Muscle layer of duodenum (tissue), 2 donors: ENCODE data around the gene KCTD11.
"Not testable (repeated sequence)": the region's sequence is repeated elsewhere in the genome, so short reads cannot be mapped to it uniquely, and the experiment has no call there.

ENCODE experiments used
- H3K27ac ChIP-seq: one replicate; pipeline ENCODE4 v1.7.0; 2013; ENCODE audit warnings: mild to moderate bottlenecking, low read length
- H3K27me3 ChIP-seq: one replicate; pipeline ENCODE4 v1.7.0; 2013; ENCODE audit warnings: low read depth, mild to moderate bottlenecking, control low read depth, low read length
- H3K36me3 ChIP-seq, 2 donors: one replicate each; pipeline ENCODE4 v1.7.0; 2013; ENCODE audit warnings: low read length in 2 of 2, control low read depth in 1 of 2, mild to moderate bottlenecking in 1 of 2; ENCODE audit not compliant: insufficient read depth in 2 of 2, control insufficient read depth in 1 of 2
- H3K4me1 ChIP-seq, 2 donors: one replicate each; pipeline ENCODE4 v1.7.0; 2013; ENCODE audit warnings: low read length in 2 of 2, mild to moderate bottlenecking in 2 of 2, control low read depth in 1 of 2, moderate library complexity in 1 of 2; ENCODE audit not compliant: insufficient read depth in 2 of 2, control insufficient read depth in 1 of 2
- H3K4me3 ChIP-seq, 2 donors: one replicate each; pipeline ENCODE4 v1.7.0; 2013; ENCODE audit warnings: low read length in 2 of 2, low read depth in 1 of 2, mild to moderate bottlenecking in 1 of 2
- H3K9me3 ChIP-seq, 2 donors: one replicate each; pipeline ENCODE4 v1.7.0; 2013; ENCODE audit warnings: low read length in 2 of 2, control low read depth in 1 of 2, mild to moderate bottlenecking in 1 of 2; ENCODE audit not compliant: control insufficient read depth in 1 of 2
- donor health status: healthy.

The KCTD11 gene

GRCh38 chr17:7334938-7335538 lies 16.9 kb upstream of the KCTD11 start:
- Histone ChIP-seq H3K9me3 (no peaks in the 10 kb centered on the region), H3K4me3 (no peak overlapping the region), H3K27ac (no peak overlapping the region), H3K27me3 (peaks cover 2% of the 10 kb centered on the region), H3K36me3 (no peaks in the 10 kb centered on the region), H3K4me1 (peaks cover 0 to 7% of the 10 kb centered on the region in 2 donors)

DNA sequence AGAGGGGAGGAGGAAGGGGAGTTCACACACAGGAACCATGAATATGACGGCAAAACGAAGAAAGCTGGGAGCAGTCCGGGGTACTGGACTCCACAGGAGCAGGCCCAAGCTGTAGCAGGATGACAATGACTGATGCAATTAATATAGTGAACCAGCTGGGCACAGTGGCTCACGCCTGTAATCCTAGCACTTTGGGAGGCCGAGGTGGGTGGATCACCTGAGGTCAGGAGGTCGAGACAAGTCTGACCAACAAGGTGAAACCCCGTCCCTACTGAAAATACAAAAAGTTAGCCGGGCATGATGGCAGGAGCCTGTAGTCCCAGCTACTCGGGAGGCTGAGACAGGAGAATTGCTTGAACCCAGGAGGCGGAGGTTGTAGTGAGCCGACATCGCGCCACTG lies 16.2 kb upstream of the KCTD11 start:
- H3K9me3 ChIP-seq, H3K4me3 ChIP-seq, H3K27ac ChIP-seq, H3K4me1 ChIP-seq, H3K36me3 ChIP-seq, H3K27me3 ChIP-seq: not testable (repeated sequence)

GRCh38 chr17:7336240-7337175 lies 15.5 kb upstream of the KCTD11 start, which contains the start of gene ACAP1:
TSS of gene ACAP1 (plus strand) at chr17:7336529. CDS start at chr17:7336735, 206 bp downstream.
- H3K4me3 ChIP-seq = peak within 1 kb of the TSS; percentile 37 to 42
- no peaks in the 10 kb centered on the region for H3K4me1 ChIP-seq
- H3K27ac ChIP-seq = no peak within 1 kb of the TSS
- no peaks in the 10 kb centered on the region for H3K9me3 ChIP-seq
- H3K27me3 ChIP-seq = peaks cover 4% of the 10 kb centered on the region
- H3K36me3 ChIP-seq = no peaks in the 10 kb centered on the region

- H3K27me3 ChIP-seq, H3K36me3 ChIP-seq, H3K27ac ChIP-seq, H3K4me1 ChIP-seq, H3K9me3 ChIP-seq, H3K4me3 ChIP-seq: not testable (repeated sequence)
Measured at GRCh38 chr17:7337600-7337999, 14.4 kb upstream of the KCTD11 start.

GRCh38 chr17:7340179-7340578 lies 11.8 kb upstream of the KCTD11 start:
- Histone ChIP-seq H3K27ac (no peak overlapping the region), H3K9me3 (no peaks in the 10 kb centered on the region), H3K36me3 (no peaks in the 10 kb centered on the region), H3K4me1 (no peaks in the 10 kb centered on the region), H3K4me3 (no peak overlapping the region), H3K27me3 (peaks cover 4% of the 10 kb centered on the region)

GRCh38 chr17:7341842-7342241 lies 10.1 kb upstream of the KCTD11 start:
- H3K27me3 ChIP-seq = peaks cover 4% of the 10 kb centered on the region
- no peaks in the 10 kb centered on the region for H3K9me3 ChIP-seq
- H3K27ac ChIP-seq = no peak overlapping the region
- no peaks in the 10 kb centered on the region for H3K36me3 ChIP-seq
- no peaks in the 10 kb centered on the region for H3K4me1 ChIP-seq
- no peak overlapping the region for H3K4me3 ChIP-seq

- no peak overlapping the region for H3K4me3 ChIP-seq
- H3K4me1 ChIP-seq = peaks cover 0 to 2% of the 10 kb centered on the region in 2 donors
- no peaks in the 10 kb centered on the region for H3K36me3 ChIP-seq
- H3K9me3 ChIP-seq = no peaks in the 10 kb centered on the region
- H3K27ac ChIP-seq = no peak overlapping the region
- peaks cover 4% of the 10 kb centered on the region for H3K27me3 ChIP-seq
Measured at GRCh38 chr17:7343250-7343649, 8.7 kb upstream of the KCTD11 start.

- Histone ChIP-seq H3K36me3 (peaks cover 0 to 6% of the 10 kb centered on the region in 2 donors), H3K27ac (no peak overlapping the region), H3K4me1 (peaks cover 5 to 23% of the 10 kb centered on the region in 2 donors), H3K27me3 (no peaks in the 10 kb centered on the region), H3K4me3 (no peak overlapping the region), H3K9me3 (no peaks in the 10 kb centered on the region)
Measured at GRCh38 chr17:7346761-7347614, 5.0 kb upstream of the KCTD11 start.

DNA sequence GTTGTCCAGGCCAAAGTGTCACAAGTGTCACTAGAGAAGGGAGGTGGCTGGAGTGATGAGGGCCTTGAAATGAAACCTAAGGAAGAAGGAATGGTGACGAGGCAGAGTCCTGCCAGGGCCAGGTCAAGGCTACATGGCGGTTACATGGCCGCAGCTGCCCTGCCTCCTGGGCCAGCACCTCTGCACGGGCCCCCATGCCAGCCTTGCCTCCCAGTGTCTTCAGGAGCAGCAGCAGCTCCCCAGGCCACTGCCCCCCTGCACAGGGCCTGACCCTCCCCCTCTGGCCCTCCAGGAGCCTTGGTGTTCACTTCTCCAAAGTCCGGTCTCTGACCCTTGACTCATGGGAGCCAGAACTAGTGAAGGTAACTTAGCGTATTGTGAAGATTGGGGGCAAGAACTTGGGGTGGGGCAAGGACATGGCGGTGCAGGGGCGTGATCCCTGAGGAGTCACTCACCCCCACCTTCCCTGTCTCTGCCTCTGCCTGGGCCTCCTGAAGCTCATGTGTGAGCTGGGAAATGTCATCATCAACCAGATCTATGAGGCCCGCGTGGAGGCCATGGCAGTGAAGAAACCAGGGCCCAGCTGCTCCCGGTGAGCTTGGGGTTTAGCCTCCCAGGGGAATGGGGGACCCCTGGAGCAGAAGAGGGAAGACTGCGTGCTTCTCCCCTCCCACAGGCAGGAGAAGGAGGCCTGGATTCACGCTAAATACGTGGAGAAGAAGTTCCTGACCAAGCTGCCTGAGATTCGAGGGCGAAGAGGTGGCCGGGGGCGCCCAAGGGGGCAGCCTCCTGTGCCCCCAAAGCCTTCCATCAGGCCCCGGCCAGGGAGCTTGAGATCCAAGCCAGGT lies 4.1 kb upstream of the KCTD11 start:
- Histone ChIP-seq H3K27ac (no peak overlapping the region), H3K27me3 (no peaks in the 10 kb centered on the region), H3K9me3 (no peaks in the 10 kb centered on the region), H3K4me3 (no peak overlapping the region), H3K4me1 (peaks cover 9 to 29% of the 10 kb centered on the region in 2 donors), H3K36me3 (peaks cover 0 to 9% of the 10 kb centered on the region in 2 donors)

DNA sequence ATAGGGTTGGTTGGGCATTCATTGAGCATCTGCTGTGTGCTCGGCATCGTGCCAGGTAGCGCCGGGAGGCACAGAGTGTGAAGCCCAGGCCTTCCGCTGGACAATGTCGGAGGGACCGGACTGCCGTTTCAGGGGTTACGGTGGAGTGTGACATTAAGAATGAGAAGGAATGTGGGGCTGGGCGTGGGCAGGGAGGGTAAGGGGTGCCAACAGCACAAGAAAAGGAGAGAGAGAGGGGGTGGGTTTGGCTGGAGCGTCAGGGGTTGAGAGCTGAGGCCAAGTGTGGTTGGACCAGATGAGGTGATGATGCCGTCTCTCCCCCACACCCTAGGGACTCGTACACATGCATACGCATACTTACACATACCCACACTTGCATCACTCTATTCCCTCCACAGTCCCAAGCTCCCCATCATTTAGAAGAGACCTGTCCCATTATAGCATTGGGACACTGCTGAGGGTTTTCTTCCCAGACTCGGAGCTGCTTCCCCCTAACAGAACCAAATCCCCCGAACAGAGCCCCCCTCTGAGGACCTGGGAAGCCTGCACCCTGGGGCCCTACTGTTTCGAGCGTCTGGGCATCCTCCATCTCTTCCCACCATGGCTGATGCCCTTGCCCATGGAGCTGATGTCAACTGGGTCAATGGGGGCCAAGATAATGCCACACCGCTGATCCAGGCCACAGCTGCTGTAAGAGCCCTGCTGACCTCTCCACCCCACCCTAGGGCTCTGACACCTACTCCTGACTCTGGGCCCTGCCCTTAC lies 3.3 kb upstream of the KCTD11 start:
- H3K27me3 ChIP-seq = no peaks in the 10 kb centered on the region
- H3K9me3 ChIP-seq = no peaks in the 10 kb centered on the region
- no peak overlapping the region for H3K27ac ChIP-seq
- H3K4me3 ChIP-seq = no peak overlapping the region
- peaks cover 0 to 9% of the 10 kb centered on the region in 2 donors for H3K36me3 ChIP-seq
- peaks cover 11 to 37% of the 10 kb centered on the region in 2 donors for H3K4me1 ChIP-seq
